K562 (cell line): Measurements from ENCODE around the gene HOXB7. TPM values are rescaled to one million over a fixed set of nuclear protein-coding genes. Genes with fewer than 3 reads are reported as not detected.

Experiments
- AFF4 ChIP-seq: sonication (generic); formaldehyde crosslinking; IDR thresholded peaks from 2 replicates; pipeline ENCODE4 v1.8.0; 2023; ENCODE audit warnings: mild to moderate bottlenecking, missing genetic modification reagents
- ARID4B ChIP-seq: sonication (generic); formaldehyde crosslinking; IDR thresholded peaks from 2 replicates; pipeline ENCODE4 v1.8.0; 2022; ENCODE audit warnings: mild to moderate bottlenecking, missing genetic modification reagents
- CBX8 ChIP-seq: fragments of 200-600 bp; sonication (generic); IDR thresholded peaks from 2 replicates; pipeline ENCODE4 v1.6.1; 2012; ENCODE audit warnings: borderline replicate concordance, mixed run types, low read depth, mild to moderate bottlenecking, moderate library complexity, mixed read lengths, low read length, control low read depth, inconsistent platforms; ENCODE audit not compliant: poor library complexity, severe bottlenecking; ENCODE audit errors: extremely low read depth
- DACH1 ChIP-seq: fragments of 450-650 bp; IDR thresholded peaks from 2 replicates; pipeline ENCODE4 v1.6.1; 2018; ENCODE audit not compliant: partially characterized antibody
- DPF2 ChIP-seq: fragments of 450-650 bp; IDR thresholded peaks from 2 replicates; pipeline ENCODE4 v1.6.1; 2016
- ELF1 ChIP-seq: fragments of 200-800 bp; sonication (Bioruptor generic); IDR thresholded peaks from 2 replicates; pipeline ENCODE4 v1.6.1; 2016; ENCODE audit warnings: missing genetic modification characterization, missing compliant biosample characterization
- HNRNPL ChIP-seq: fragments of 200-400 bp; formaldehyde crosslinking; IDR thresholded peaks from 2 replicates; pipeline ENCODE4 v1.6.1; 2017; ENCODE audit warnings: low read depth, mild to moderate bottlenecking, low read length
- KLF16 ChIP-seq: IDR thresholded peaks from 2 replicates; pipeline ENCODE4 v1.6.1; 2016; ENCODE audit warnings: antibody characterized with exemption
- LARP7 ChIP-seq: fragments of 450-650 bp; IDR thresholded peaks from 2 replicates; pipeline ENCODE4 v1.6.1; 2016
- NFIC ChIP-seq: fragments of 450-650 bp; IDR thresholded peaks from 2 replicates; pipeline ENCODE4 v1.6.1; 2017; ENCODE audit warnings: mild to moderate bottlenecking, inconsistent platforms
- RNF2 ChIP-seq: sonication (generic); IDR thresholded peaks from 2 replicates; pipeline ENCODE4 v1.6.1; 2016
- SAFB2 ChIP-seq: fragments of 200-400 bp; formaldehyde crosslinking; IDR thresholded peaks from 2 replicates; pipeline ENCODE4 v1.6.1; 2018; ENCODE audit warnings: borderline replicate concordance, low read length, low read depth, moderate library complexity; ENCODE audit not compliant: severe bottlenecking
- SMAD1 ChIP-seq: fragments of 150-350 bp; IDR thresholded peaks from 2 replicates; pipeline ENCODE4 v1.6.1; 2014; ENCODE audit warnings: low read length, low read depth; ENCODE audit not compliant: partially characterized antibody
- ZBTB1 ChIP-seq: sonication (generic); formaldehyde crosslinking; IDR thresholded peaks from 2 replicates; pipeline ENCODE4 v1.8.1; 2023; ENCODE audit warnings: missing genetic modification reagents, low read depth, mild to moderate bottlenecking, borderline replicate concordance
- ZEB2 ChIP-seq: fragments of 450-650 bp; IDR thresholded peaks from 2 replicates; pipeline ENCODE4 v1.6.1; 2016
- ZNF311 ChIP-seq: fragments of 250-450 bp; sonication (Bioruptor Pico); IDR thresholded peaks from 2 replicates; pipeline ENCODE4 v1.4.0; 2020; ENCODE audit warnings: mild to moderate bottlenecking, moderate library complexity
- ZNF449 ChIP-seq: fragments of 250-450 bp; sonication (Bioruptor Pico); IDR thresholded peaks from 2 replicates; pipeline ENCODE4 v1.8.0; 2022; ENCODE audit warnings: moderate library complexity, mild to moderate bottlenecking, inconsistent platforms
- polyA plus RNA-seq, 8 experiments: library from polyadenylated mRNA; depleted of rRNA in 4 of 8; stranded (reverse) in 5 of 8; unstranded in 3 of 8; fragments of >200 nt; fragmentation: Nextera tagmentation in 2 of 8; fragmentation: Illumina TruSeq in 1 of 8; extraction: Ambion mirVana in 2 of 8; extraction: Trizol in 1 of 8; gene quantifications; 2 replicates each; pipeline versions ENCODE4 v1.2.1 to v1.2.3, GENCODE V29; 2011 to 2014; ENCODE audit warnings: inconsistent platforms in 1 of 8, missing spikeins in 1 of 8
- total RNA-seq, 7 experiments: library from RNA; depleted of rRNA in 6 of 7; stranded (reverse); fragments of >200 nt in 6 of 7; fragmentation: Illumina TruSeq in 2 of 7; extraction: Trizol in 2 of 7; gene quantifications; 2 replicates each; pipeline versions ENCODE4 v1.2.1 to v1.2.3, GENCODE V29; 2011 to 2021; ENCODE audit warnings: low replicate concordance in 1 of 7

HOXB7 gene
- total and polyA plus RNA-seq, 9 of the 15 experiments (the other 6 are each of a cell fraction or from before 2014, with no cell fraction given), result 5.5 to 16.7 (median 8.3) TPM

DNA sequence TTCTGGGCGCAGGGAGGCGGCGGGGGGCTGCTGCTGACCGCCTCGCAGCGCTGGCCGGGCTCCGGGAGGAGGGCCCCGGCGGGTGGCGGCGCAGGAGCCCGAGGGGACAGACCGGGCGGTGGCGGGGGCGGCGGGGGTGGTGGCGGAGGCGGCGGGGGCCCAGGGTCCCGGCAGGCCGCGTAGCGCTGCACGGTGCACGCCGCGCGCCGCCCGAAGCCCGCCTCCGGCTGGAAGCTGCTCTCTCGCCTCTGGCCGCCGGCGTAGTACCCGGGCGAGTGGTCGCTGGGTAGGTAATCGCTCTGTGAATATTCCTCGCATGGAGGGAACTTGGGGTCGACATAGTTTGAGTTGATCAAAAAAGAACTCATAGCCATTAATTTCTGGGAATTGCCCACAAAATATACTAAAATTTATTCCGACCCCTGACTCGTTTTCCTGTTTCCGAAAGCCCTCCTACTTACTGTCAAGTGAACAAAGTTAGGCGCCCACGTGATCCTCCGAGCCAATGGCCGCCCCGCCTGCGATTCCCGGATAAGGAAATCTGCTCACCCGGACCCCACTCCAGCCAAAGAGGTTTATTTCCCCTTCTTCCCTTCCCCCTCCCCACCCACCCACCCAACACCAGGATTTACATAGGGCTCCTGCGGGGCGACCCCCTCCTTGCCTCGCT lies 32.7 kb downstream of the HOXB7 start, which contains the start of gene HOXB4 (continued):
- TF ChIP-seq ARID4B (CRISPR knock-in tag), result no peak; the same call in 1 of the 2 replicates
- TF ChIP-seq ZBTB1 (CRISPR knock-in tag), result no peak
- no peak for TF ChIP-seq HNRNPL
- TF ChIP-seq ZEB2, result no peak
- TF ChIP-seq DPF2, result no peak
- no peak for TF ChIP-seq NFIC
- no peak for TF ChIP-seq SAFB2
- TF ChIP-seq ZNF449 (CRISPR knock-in tag), result no peak
- no peak for TF ChIP-seq ZNF311
- TF ChIP-seq KLF16, result no peak
- no peak for TF ChIP-seq SMAD1
- TF ChIP-seq RNF2, result no peak
- no peak for TF ChIP-seq AFF4 (CRISPR knock-in tag)
- TF ChIP-seq LARP7, result no peak
- TF ChIP-seq DACH1, result no peak
- peak; percentile 56 for TF ChIP-seq ELF1 (tag)
- TF ChIP-seq CBX8, result no peak
